ENCODE results near the gene BAIAP3. TPM values are rescaled to one million over a fixed set of nuclear protein-coding genes. Genes with fewer than 3 reads are reported as not detected.

Gene BAIAP3
- total and polyA plus RNA-seq, 2 donors (not counting 3 experiments of a cell fraction or from before 2014, with no cell fraction given), result 0.36 to 0.66 TPM

- dilution Hi-C loops (cut with MboI; ENCODE audit: extremely low pct_ligation_motif_present, low sequenced_read_pairs) (no loop called here), intact Hi-C loops (cut with micrococcal nuclease) (no loop called here)
- Histone ChIP-seq H3K9me3 (replicated peaks; ENCODE audit: control insufficient read depth, insufficient read depth, low read length) (no peaks in the 10 kb centered on the region), H3K9ac (replicated peaks; ENCODE audit: extremely low read depth, insufficient read depth, low read length) (no peak overlapping the region), H2AFZ (ENCODE audit: low read depth, low read length) (no peak overlapping the region), H4K20me1 (replicated peaks; ENCODE audit: control insufficient read depth, extremely low read depth, insufficient read depth, low read length) (no peaks in the 10 kb centered on the region), H3K4me3 (replicated peaks in 1 of 3; ENCODE audit: insufficient read depth in 1 of 3, low read depth in 1 of 3, low read length in 3 of 3) (no peak overlapping the region), H3K79me2 (ENCODE audit: control insufficient read depth, insufficient read depth, low read length) (peaks cover 48% of the 10 kb centered on the region), H3K4me2 (ENCODE audit: insufficient read depth, low read length) (no peak overlapping the region), H3K27me3 (ENCODE audit: control insufficient read depth in 2 of 2, insufficient read depth in 2 of 2, low read length in 2 of 2) (no peaks in the 10 kb centered on the region), H3K9me1 (replicated peaks; ENCODE audit: control insufficient read depth, extremely low read depth, insufficient read depth, low read length) (no peaks in the 10 kb centered on the region), H3K36me3 (ENCODE audit: control insufficient read depth in 2 of 2, extremely low read depth in 1 of 2, insufficient read depth in 2 of 2, low read length in 2 of 2) (peaks cover 0 to 5% of the 10 kb centered on the region in 2 experiments), H3K27ac (ENCODE audit: insufficient read depth, low read depth, low read length) (no peak overlapping the region), H3K4me1 (ENCODE audit: control insufficient read depth, extremely low read depth, insufficient read depth, low read length) (peaks cover 5% of the 10 kb centered on the region)
- POLR2A ChIA-PET, result no interaction called here
- FAIRE-seq (no peak), DNase-seq (ENCODE audit: low read depth, low spot score) (no peak)
- CTCF ChIA-PET, result no interaction called here
- TF ChIP-seq MAX (IDR thresholded peaks at IDR 0.05; ENCODE audit: insufficient read depth, insufficient read length), result no peak
- TF ChIP-seq MYC (IDR thresholded peaks at IDR 0.05; ENCODE audit: low read depth, low read length), result no peak
- no peak for TF ChIP-seq POLR2A (IDR thresholded peaks at IDR 0.05; ENCODE audit: low read depth, low read length)
- TF ChIP-seq EZH2 (IDR thresholded peaks at IDR 0.05; ENCODE audit: borderline replicate concordance, low read depth, low read length, severe bottlenecking), result no peak
- no TSS peak for BruUV-seq (replicated peaks)
These were observed 22.8 kb downstream of the BAIAP3 start for GRCh38 chr16:1356061-1356900.

GRCh38 chr16:1357906-1358566 is 24.6 kb downstream of the BAIAP3 start:
- ChIA-PET CTCF (interaction anchor here (1.0 kb wide), 1 partner anchor 15 kb away, joined by 3 read pairs; no protein-coding TSS in a partner anchor), POLR2A (no interaction called here)
- no peaks in the 10 kb centered on the region for H4K20me1 ChIP-seq (replicated peaks; ENCODE audit: control insufficient read depth, extremely low read depth, insufficient read depth, low read length)
- TF ChIP-seq EZH2 (IDR thresholded peaks at IDR 0.05; ENCODE audit: borderline replicate concordance, low read depth, low read length, severe bottlenecking) (no peak), MYC (IDR thresholded peaks at IDR 0.05; ENCODE audit: low read depth, low read length) (no peak), FOS (IDR thresholded peaks at IDR 0.05; ENCODE audit: borderline replicate concordance, insufficient read depth, low read length) (no peak), JUN (IDR thresholded peaks at IDR 0.05; ENCODE audit: borderline replicate concordance, insufficient read depth, insufficient read length, low read depth) (no peak), MAX (IDR thresholded peaks at IDR 0.05; ENCODE audit: insufficient read depth, insufficient read length) (no peak), GATA2 (IDR thresholded peaks at IDR 0.05; ENCODE audit: insufficient read depth, insufficient read length, low read depth, low read length) (no peak), POLR2AphosphoS5 (IDR thresholded peaks at IDR 0.05; ENCODE audit: insufficient read depth, low read depth, low read length) (no peak), POLR2A (IDR thresholded peaks at IDR 0.05; ENCODE audit: low read depth, low read length) (no peak), CTCF (IDR thresholded peaks at IDR 0.05; ENCODE audit: extremely low read depth in 1 of 2, insufficient read depth in 1 of 2, low read depth in 1 of 2, low read length in 2 of 2) (no peak)
- H3K79me2 ChIP-seq (ENCODE audit: control insufficient read depth, insufficient read depth, low read length), result peaks cover 44% of the 10 kb centered on the region
- H3K9ac ChIP-seq (replicated peaks; ENCODE audit: extremely low read depth, insufficient read depth, low read length), result no peak overlapping the region
- no TSS peak for BruUV-seq (replicated peaks)
- H2AFZ ChIP-seq (ENCODE audit: low read depth, low read length), result no peak overlapping the region
- DNase-seq (ENCODE audit: low read depth, low spot score) (no peak), FAIRE-seq (no peak)
- H3K36me3 ChIP-seq (ENCODE audit: control insufficient read depth in 2 of 2, extremely low read depth in 1 of 2, insufficient read depth in 2 of 2, low read length in 2 of 2), result peaks cover 5 to 20% of the 10 kb centered on the region in 2 experiments
- dilution Hi-C loops (cut with MboI; ENCODE audit: extremely low pct_ligation_motif_present, low sequenced_read_pairs) (no loop called here), intact Hi-C loops (cut with micrococcal nuclease) (no loop called here)
- H3K4me2 ChIP-seq (ENCODE audit: insufficient read depth, low read length), result no peak overlapping the region
- H3K27ac ChIP-seq (ENCODE audit: insufficient read depth, low read depth, low read length), result no peak overlapping the region
- H3K4me1 ChIP-seq (ENCODE audit: control insufficient read depth, extremely low read depth, insufficient read depth, low read length), result no peaks in the 10 kb centered on the region
- H3K9me1 ChIP-seq (replicated peaks; ENCODE audit: control insufficient read depth, extremely low read depth, insufficient read depth, low read length), result no peaks in the 10 kb centered on the region
- no peaks in the 10 kb centered on the region for H3K27me3 ChIP-seq (ENCODE audit: control insufficient read depth in 2 of 2, insufficient read depth in 2 of 2, low read length in 2 of 2)
- no peak overlapping the region for H3K4me3 ChIP-seq (replicated peaks in 1 of 3; ENCODE audit: insufficient read depth in 1 of 3, low read depth in 1 of 3, low read length in 3 of 3)
- no peaks in the 10 kb centered on the region for H3K9me3 ChIP-seq (replicated peaks; ENCODE audit: control insufficient read depth, insufficient read depth, low read length)
